Measurements from ENCODE around the gene NCAPH2. TPM values are rescaled to one million over a fixed set of nuclear protein-coding genes. Genes with fewer than 3 reads are reported as not detected.
A peak's percentile ranks its signal among the peaks of the same experiment; 100 is the strongest.

NCAPH2 gene
- total RNA-seq, 4 donors from 2014 or later, result 51.7 to 155 (median 55.4) TPM

- no peaks in the 10 kb centered on the region for H3K36me3 ChIP-seq
Observed at GRCh38 chr22:50471197-50471847, 36.7 kb upstream of the NCAPH2 start.

GRCh38 chr22:50471962-50472361, 36.1 kb upstream of the NCAPH2 start:
- intact Hi-C loops (cut with DNase I; ENCODE audit: low total_unique reads), result no loop called here
- Histone ChIP-seq H3K27ac (no peak overlapping the region), H3K4me1 (peaks cover 0 to 25% of the 10 kb centered on the region in 2 donors), H3K36me3 (no peaks in the 10 kb centered on the region), H3K27me3 (no peaks in the 10 kb centered on the region), H3K4me3 (no peak overlapping the region), H3K9me3 (no peaks in the 10 kb centered on the region)
- no peak for DNase-seq
- no peak for TF ChIP-seq CTCF (IDR thresholded peaks at IDR 0.05)

More at GRCh38 chr22:50471197-50471847, 36.7 kb upstream of the NCAPH2 start:
- no peak overlapping the region for H3K27ac ChIP-seq
- no peak overlapping the region for H3K4me3 ChIP-seq
- TF ChIP-seq POLR2A (IDR thresholded peaks at IDR 0.05) (no peak), CTCF (IDR thresholded peaks at IDR 0.05) (no peak)
- intact Hi-C loops (cut with DNase I; ENCODE audit: low total_unique reads), result no loop called here
- DNase-seq, result no peak
- H3K9me3 ChIP-seq, result no peaks in the 10 kb centered on the region
- no peaks in the 10 kb centered on the region for H3K27me3 ChIP-seq
- peaks cover 0 to 25% of the 10 kb centered on the region in 2 donors for H3K4me1 ChIP-seq

GRCh38 chr22:50473088-50473487, 34.9 kb upstream of the NCAPH2 start:
- Histone ChIP-seq H3K4me1 (peaks cover 0 to 25% of the 10 kb centered on the region in 2 donors), H3K27me3 (no peaks in the 10 kb centered on the region), H3K9me3 (no peaks in the 10 kb centered on the region), H3K27ac (no peak overlapping the region), H3K36me3 (no peaks in the 10 kb centered on the region), H3K4me3 (peak overlapping the region in 1 of 2 donors; percentile 98)
- intact Hi-C loops (cut with DNase I; ENCODE audit: low total_unique reads), result no loop called here
- no peak for DNase-seq
- TF ChIP-seq POLR2A (IDR thresholded peaks at IDR 0.05) (no peak), CTCF (IDR thresholded peaks at IDR 0.05) (no peak)

GRCh38 chr22:50473855-50474671, 34.0 kb upstream of the NCAPH2 start:
- DNase-seq, result no peak
- peak overlapping the region; percentile 66 to 74 for H3K27ac ChIP-seq
- H3K4me1 ChIP-seq, result peaks cover 0 to 25% of the 10 kb centered on the region in 2 donors
- peak overlapping the region; percentile 43 to 98 for H3K4me3 ChIP-seq
- H3K9me3 ChIP-seq, result no peaks in the 10 kb centered on the region
- no peak for TF ChIP-seq CTCF (IDR thresholded peaks at IDR 0.05)
- TF ChIP-seq POLR2A (IDR thresholded peaks at IDR 0.05), result no peak
- H3K27me3 ChIP-seq, result no peaks in the 10 kb centered on the region
- no peaks in the 10 kb centered on the region for H3K36me3 ChIP-seq
- intact Hi-C loops (cut with DNase I; ENCODE audit: low total_unique reads), result no loop called here

Measured in uterus (tissue), 4 donors.